MM.1S (cell line): ENCODE results near the gene IER5.

Experiments
- CTCF ChIP-seq: fragments of 300-600 bp; sonication (generic); IDR thresholded peaks from 2 replicates; pipeline ENCODE4 v1.5.1; 2016; ENCODE audit warnings: antibody characterized with exemption, low read length, mixed read lengths
- EZH2phosphoT487 ChIP-seq: fragments of 300-600 bp; sonication (generic); IDR thresholded peaks from 2 replicates; pipeline ENCODE4 v1.6.1; 2018; ENCODE audit warnings: antibody characterized with exemption, low read length

- TF ChIP-seq CTCF, result no peak
- TF ChIP-seq EZH2phosphoT487, result no peak
Measured at GRCh38 chr1:181089676-181090544, 1.4 kb downstream of the IER5 start.
